Measurements from ENCODE around the gene LTBR.

DNA sequence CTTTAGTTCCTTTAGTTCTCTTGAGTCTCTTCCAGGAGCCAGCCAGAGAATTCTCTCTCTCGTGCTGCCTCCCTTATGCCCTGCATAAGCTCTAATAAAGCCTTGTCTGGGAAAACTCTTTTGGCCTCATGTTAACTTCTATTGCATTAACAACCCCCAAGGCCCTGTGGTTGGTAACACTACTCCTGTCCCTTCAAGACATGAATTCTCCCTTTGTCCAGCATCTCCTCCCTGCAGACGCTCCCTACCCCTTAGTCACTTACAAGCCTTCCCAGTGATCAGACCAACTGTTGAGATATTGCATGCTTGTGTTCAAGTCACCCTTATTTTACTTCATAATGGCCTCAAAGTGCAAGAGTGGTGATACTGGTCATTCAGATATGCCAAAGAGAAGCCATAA lies 12.1 kb downstream of the LTBR start:
- no peak for TF ChIP-seq POLR2A (IDR thresholded peaks at IDR 0.05; ENCODE audit: low read length)
- no peak for TF ChIP-seq GATA1 (IDR thresholded peaks at IDR 0.05; ENCODE audit: low read depth, low read length)

All from erythroblast (primary cell).